ENCODE results near the gene WDFY3.
"Not testable (repeated sequence)": the region's sequence is repeated elsewhere in the genome, so short reads cannot be mapped to it uniquely, and the experiment has no call there.

Gene WDFY3

GRCh38 chr4:84849051-84849640 lies 117.3 kb downstream of the WDFY3 start:
- no peak for DNase-seq

- no peak for DNase-seq
These were observed 118.1 kb downstream of the WDFY3 start for GRCh38 chr4:84848432-84848831.

DNA sequence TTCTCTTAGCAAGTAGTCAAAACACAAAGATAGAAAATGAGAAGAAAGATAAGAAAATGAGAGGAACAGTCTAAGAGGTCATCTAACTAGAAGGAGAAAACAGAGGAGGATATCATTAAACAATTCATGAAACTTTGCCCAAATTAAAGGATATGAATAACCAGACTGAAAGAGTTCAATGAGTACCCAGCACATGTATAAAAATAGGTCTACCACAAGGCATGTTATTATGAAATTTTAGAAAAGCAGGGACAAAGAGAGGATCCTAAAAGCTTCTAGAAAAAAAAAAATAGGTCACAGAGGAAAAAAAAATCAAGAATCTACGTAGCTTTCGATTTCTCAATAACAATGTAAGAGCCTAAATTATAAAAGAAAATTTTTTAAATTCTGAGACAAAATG lies 118.5 kb downstream of the WDFY3 start:
- DNase-seq = no peak

DNA sequence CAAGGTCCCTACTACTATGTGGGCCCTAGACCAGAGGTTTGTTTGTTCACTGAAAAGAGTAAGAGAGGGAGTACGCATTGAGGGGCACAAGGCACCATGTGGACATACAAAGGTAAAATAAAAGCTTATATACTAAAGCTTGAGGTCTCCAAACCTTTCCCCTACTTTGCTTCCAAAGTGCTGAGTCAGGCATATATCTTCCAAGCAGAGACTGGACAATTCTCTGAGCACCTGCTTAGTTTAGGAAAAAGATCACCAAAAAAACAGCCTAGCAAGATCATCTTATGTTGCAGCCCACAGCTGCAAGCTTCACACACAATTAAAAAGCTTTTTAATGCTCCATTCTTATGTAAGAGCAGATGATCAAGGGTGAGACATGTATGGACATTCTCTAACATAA lies 119.5 kb downstream of the WDFY3 start:
- DNase-seq = no peak

DNA sequence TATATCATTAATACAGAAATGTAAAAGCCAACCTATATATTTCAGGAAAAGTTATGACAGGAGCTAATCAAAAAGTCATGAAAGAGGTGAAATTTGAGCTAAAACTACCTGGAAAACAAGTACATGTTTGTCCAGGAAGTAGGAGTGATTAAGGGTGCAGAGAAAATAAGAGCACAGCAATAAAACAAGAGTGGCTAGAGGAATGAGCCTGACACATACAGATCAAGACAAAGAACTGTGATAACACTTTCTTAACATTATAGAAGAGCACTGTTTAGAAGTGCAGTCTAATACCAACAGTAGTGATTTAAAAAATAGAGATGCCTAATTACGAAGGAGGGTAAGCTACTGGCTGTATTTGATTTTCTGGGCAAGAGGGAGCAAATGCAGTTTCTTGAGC lies 125.1 kb downstream of the WDFY3 start:
- DNase-seq = no peak

GRCh38 chr4:84837751-84838150 lies 128.7 kb downstream of the WDFY3 start:
- DNase-seq = no peak

DNA sequence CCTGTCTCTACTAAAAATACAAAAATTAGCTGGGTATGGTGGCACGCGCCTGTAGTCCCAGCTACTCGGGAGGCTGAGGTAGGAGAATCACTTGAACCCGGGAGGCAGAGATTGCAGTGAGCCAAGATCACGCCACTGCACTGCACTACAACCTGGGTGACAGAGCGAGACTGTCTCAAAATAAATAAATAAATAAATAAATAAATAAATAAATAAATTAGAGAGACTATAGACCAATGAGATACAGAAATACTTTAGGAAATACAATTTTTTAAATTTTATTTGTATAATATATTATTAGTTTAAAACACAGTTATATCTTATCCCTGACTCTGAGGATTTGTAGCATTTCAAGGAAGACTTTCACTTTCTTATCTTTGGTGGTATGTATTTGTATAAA lies 136.9 kb downstream of the WDFY3 start:
- DNase-seq = not testable (repeated sequence)

DNA sequence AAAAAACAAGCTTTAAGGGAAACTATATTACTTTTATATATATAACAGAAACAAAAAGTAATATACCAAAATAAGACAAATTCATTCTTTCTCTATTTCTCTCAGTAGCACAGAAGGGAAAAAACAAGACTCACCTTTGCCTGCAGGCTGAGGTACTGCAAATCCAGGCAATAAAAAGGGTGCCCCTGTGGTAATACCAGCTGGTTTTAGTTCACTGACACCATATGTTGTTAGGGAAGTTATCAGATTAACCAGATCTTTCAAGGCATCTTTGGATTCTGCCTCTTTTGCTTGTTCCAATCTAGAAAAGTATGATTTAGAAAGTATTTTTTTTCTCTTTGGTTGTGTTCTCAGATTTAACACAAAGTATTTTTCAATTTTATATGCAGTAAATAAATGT lies 139.8 kb downstream of the WDFY3 start:
- no peak for DNase-seq

- no peak for DNase-seq
These were observed 140.7 kb downstream of the WDFY3 start for GRCh38 chr4:84825701-84826341.

DNA sequence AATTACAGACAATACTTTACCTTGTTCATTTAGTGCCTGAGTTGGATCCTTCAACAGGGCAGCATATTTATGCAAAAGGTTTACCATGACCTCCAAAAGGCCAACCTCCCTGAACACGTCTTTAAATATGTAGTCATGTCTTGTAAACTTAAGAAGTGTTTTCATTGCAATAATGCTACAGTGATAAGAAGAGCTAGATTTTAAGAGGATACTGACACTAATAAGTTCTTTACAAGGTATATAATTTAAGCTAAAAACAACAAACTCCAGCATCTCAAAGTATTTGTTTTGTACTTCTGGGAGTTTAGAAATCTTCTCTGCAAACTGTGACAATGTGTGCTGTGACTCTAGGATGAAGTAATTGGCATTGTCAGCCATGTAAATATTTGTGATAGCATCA lies 145.4 kb downstream of the WDFY3 start:
- DNase-seq = no peak

- DNase-seq = no peak
These were observed 152.3 kb downstream of the WDFY3 start for GRCh38 chr4:84814094-84814750.

- DNase-seq = no peak
These were observed 156.5 kb downstream of the WDFY3 start for GRCh38 chr4:84809946-84810345.

- DNase-seq = no peak
These were observed 158.2 kb downstream of the WDFY3 start for GRCh38 chr4:84808332-84808731.

DNA sequence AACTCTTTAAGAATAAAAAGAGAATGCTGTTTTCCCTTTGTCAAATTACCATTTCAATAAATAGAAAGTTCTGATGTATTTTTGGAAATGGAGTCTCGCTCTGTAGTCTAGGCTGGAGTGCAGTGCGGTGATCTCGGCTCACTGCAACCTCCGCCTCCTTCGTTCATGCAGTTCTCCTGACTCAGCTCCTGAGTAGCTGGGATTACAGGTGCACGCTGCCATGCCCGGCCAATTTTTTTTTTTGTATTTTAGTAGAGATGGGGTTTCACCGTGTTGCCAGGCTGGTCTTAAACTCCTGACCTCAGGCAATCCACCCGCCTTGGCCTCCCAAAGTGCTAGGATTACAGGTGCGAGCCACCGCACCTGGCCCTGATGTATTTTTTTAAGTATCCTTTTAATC lies 159.9 kb downstream of the WDFY3 start:
- not testable (repeated sequence) for DNase-seq

DNA sequence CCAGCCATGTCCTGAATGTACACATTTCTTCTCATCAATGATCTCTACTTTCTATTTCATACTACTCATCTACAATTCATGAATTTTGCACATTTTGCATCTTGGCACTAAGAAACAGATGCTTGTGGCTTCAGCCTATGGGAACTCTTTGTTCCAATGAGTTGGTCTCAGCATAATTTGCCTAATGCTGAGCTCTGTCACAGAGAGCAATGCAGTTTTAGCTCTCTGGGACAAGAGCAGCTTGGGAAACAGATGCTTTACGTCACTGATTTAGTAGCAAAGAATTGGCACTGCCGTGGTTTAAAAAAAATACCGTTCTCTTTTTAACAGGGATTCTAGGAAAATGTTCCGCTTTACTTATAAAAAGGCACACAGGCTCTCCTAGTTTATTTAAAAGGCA lies 162.4 kb downstream of the WDFY3 start:
- DNase-seq = no peak

GRCh38 chr4:84803720-84804119 lies 162.8 kb downstream of the WDFY3 start:
- no peak for DNase-seq

DNA sequence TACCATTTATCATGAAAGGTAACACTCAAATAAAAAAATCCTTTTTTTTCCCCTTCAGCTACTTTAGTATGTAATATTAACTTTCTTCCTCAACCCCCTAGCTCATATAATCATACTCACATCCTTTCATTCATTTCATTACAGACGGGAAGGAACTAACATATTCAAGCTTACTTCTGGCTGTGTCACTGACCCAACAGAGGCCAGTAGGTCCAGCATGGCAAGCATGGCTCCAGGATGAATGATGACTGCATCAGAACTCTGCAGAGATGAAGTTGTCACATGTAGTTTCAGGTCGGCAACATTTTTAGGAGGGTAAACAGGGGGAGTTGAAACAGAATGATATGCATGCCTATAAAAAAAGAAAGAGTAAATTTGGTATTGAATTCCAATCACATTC lies 163.4 kb downstream of the WDFY3 start:
- no peak for DNase-seq

DNA sequence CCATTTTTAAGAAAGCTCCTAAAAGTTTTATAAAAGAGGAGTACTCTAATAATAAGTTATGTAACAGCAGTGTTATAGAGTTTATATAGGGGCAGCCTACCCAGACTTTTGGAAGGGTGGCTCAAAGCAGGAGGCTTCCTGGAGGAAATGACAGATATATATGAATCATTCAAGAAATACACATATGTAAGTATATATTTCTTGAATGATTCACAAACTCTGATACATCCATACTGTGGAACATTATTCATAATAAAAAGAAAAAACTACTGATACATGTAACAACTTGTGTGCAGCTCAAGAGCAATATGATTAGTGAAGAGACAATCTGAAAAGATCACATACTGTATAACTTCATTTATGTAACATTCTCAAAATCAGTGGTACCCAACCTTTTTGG lies 166.2 kb downstream of the WDFY3 start:
- DNase-seq = no peak

DNA sequence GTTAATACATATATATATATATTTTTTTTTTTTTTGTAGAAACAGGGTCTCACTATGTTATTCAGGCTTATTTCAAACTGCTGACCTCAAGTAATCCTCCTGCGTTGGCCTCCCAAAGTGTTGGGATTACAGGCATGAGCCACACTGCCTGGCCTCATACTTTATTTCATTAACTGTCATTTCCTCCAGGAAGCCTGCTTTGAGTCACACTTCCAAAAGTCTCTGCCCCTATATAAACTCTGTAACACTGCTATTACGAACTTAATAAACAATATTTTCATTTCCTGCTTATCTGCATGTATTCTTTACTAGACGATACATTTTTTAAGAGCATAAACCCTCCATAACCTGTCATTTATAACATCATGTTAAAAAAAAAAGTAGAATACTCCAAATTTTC lies 167.2 kb downstream of the WDFY3 start:
- no peak for DNase-seq

DNA sequence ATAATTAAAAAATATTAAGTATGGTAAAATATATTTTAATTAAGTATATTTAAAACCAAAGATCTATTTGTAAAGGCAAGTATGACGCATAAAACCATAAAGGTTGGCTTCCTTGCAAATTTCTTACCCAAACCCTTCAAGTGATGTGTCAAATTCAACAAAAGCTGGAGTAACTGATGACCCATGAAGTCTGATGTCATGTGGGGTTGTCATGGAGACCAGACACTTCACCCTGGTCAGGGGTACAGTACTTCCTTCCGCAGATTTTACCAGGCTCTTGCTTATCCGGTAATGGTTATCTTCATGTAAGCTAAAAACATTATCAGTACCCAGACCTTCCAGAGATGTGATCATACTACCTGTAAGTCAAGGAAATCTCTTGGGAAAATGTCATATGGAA lies 170.1 kb downstream of the WDFY3 start:
- no peak for DNase-seq

DNA sequence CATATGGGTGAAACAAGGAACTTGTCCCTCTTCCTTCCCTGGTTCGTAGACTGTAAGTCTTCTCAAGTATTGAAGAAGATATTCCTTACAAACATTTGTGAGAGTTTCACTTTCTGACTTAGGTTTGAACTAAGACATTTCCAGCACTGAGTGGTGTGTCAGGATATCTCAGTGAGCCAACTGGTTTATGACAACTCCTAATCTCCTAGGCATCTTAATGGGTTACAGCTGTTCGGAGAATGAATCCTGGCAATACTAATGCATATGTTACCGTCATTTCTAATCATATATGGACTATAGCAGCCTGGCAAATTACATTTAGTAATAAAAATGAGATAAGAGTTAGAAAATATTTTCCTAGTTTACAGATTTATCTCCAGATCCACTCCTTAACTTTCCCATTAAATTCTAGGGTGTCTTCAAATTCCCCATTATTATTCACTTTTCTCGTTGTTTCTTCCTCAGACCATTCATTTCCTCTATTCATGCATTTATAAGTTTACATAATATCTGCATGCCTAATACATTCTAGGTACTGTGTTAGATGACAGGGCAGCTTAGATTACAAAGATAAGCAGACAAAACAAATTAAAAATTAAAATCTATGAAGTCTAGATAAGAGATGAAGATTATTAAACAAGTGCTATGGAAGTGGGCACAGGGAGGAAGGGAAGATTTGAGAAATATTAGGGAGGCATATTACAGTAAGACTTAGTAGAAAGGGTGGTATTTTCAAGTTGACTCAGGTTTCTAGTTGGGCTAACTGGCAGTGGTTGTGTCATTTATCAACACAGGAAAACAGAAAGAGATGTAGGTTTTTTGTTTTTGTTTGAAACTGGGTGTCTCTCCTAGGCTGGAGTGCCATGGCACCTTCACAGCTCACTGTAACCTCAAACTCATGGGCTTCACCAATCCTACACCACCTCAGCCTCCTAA lies 173.9 kb downstream of the WDFY3 start:
- no peak for DNase-seq

DNA sequence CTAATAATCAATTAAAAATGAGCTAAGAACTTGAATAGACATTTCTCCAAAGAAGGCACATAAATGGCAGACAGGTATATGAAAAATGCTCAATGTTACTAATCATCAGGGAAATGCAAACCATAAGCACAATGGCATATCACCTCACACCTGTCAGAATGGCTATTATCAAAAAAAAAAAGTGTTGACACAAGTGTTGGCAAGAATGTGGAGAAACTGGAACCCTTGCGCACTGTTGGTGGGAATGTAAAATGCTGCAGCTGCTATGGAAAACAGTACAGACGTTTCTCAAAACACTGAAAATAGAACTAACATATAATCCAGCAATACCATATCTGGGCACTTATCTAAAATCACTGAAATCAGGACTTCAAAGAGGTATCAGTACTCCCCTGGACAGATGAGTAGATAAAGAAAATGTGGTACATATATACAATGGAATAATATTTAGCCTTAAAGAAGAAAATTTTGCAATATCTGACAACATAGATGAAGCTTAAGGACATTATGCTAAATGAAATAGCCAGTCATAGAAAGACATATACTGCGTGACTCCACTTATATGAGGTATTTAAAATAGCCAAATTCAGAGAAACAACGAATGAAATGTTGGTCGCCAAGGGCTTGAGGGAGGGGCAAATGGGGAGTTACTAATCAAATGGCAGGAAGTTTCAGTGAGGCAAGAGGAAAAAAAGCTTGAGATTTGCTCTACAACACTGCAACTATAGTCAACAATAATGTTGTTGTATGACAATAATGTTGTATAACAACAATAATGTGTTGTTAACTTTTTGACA lies 175.5 kb downstream of the WDFY3 start:
- DNase-seq = no peak

DNA sequence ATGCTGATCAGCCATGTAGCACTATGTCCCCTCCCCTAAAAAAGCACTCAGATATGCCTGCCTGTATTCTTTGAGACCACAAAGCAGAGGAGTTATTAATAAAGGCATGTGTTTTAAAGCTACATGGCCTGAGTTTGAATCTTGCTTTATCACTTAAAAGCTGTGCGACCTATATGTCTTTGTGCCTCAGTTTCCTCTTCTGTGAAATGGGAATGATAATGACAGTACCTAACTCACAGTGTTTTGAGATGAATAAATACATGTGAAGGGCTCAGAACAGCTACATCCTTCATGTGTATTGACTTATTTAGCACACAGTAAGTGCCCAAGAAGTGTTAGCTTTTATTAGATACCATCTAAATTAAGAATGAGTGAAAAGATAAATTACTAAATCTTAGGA lies 180.0 kb downstream of the WDFY3 start:
- no peak for DNase-seq
